GM19328 (cell line): Measurements from ENCODE around the gene SCAF4.
"Not testable (repeated sequence)": the region's sequence is repeated elsewhere in the genome, so short reads cannot be mapped to it uniquely, and the experiment has no call there.

ENCODE experiments used
- ATAC-seq: cut with Tn5 transposase; IDR thresholded peaks from one replicate; pipeline ENCODE4 v1.9.1; 2021; ENCODE audit warnings: mild to moderate bottlenecking, moderate library complexity; ENCODE audit not compliant: unreplicated experiment

SCAF4 gene

GRCh38 chr21:31737586-31738397 is 5.9 kb upstream of the SCAF4 start:
- ATAC-seq = not testable (repeated sequence)

- no peak for ATAC-seq
These were observed 3.6 kb upstream of the SCAF4 start for GRCh38 chr21:31735511-31735992.

- ATAC-seq = no peak
These were observed 1.7 kb upstream of the SCAF4 start for GRCh38 chr21:31733551-31734149.

GRCh38 chr21:31732597-31733550 is 956 bp upstream of the SCAF4 start:
- ATAC-seq = no peak

- ATAC-seq = peak; percentile 8
These were observed 662 bp downstream of the SCAF4 start for GRCh38 chr21:31731056-31731856.

- no peak for ATAC-seq
These were observed 1.2 kb downstream of the SCAF4 start for GRCh38 chr21:31730712-31731055.

- no peak for ATAC-seq
These were observed 2.1 kb downstream of the SCAF4 start for GRCh38 chr21:31729622-31730343.

- no peak for ATAC-seq
These were observed 3.0 kb downstream of the SCAF4 start for GRCh38 chr21:31728952-31729351.

- no peak for ATAC-seq
These were observed 3.7 kb downstream of the SCAF4 start for GRCh38 chr21:31728191-31728590.

- ATAC-seq = no peak
These were observed 4.7 kb downstream of the SCAF4 start for GRCh38 chr21:31727181-31727580.

GRCh38 chr21:31726407-31726806 is 5.5 kb downstream of the SCAF4 start:
- ATAC-seq = no peak

- no peak for ATAC-seq
These were observed 6.6 kb downstream of the SCAF4 start for GRCh38 chr21:31725202-31725839.

GRCh38 chr21:31724552-31724951 is 7.4 kb downstream of the SCAF4 start:
- no peak for ATAC-seq

- no peak for ATAC-seq
These were observed 10.5 kb downstream of the SCAF4 start for GRCh38 chr21:31721381-31721780.

GRCh38 chr21:31720739-31721138 is 11.2 kb downstream of the SCAF4 start:
- ATAC-seq = no peak

GRCh38 chr21:31720330-31720729 is 11.6 kb downstream of the SCAF4 start:
- no peak for ATAC-seq

GRCh38 chr21:31716106-31716505 is 15.8 kb downstream of the SCAF4 start:
- no peak for ATAC-seq

GRCh38 chr21:31714741-31715365 is 17.1 kb downstream of the SCAF4 start:
- no peak for ATAC-seq
